ENCODE measurements around the gene SLC5A2. TPM values are rescaled to one million over a fixed set of nuclear protein-coding genes. Genes with fewer than 3 reads are reported as not detected.
"Not testable (repeated sequence)": the region's sequence is repeated elsewhere in the genome, so short reads cannot be mapped to it uniquely, and the experiment has no call there.

SLC5A2 gene
- polyA plus RNA-seq, 3 donors = 0.90 to 4.4 (median 3.4) TPM

DNA sequence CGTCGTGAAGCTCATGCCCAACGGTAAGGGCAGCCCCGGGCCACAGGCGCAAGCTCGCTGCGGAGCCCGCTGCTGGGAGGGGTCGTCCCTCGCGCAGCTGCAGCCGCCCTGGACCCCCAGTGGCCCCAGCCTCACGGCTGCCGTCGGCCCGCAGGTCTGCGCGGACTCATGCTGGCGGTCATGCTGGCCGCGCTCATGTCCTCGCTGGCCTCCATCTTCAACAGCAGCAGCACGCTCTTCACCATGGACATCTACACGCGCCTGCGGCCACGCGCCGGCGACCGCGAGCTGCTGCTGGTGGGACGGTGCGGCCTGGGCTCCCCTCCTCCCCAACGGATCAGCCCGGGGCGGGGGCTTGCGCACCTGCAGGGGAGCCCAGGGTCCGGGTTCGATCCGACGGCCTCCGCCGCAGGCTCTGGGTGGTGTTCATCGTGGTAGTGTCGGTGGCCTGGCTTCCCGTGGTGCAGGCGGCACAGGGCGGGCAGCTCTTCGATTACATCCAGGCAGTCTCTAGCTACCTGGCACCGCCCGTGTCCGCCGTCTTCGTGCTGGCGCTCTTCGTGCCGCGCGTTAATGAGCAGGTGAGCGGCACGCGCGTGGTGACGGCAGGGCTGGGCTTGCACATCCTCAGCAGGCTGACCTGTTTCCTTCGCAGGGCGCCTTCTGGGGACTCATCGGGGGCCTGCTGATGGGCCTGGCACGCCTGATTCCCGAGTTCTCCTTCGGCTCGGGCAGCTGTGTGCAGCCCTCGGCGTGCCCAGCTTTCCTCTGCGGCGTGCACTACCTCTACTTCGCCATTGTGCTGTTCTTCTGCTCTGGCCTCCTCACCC lies 5.8 kb downstream of the SLC5A2 start:
- 27 to 49% (median 43%) methylated on average over 72 to 77 of the region's 77 CpGs for WGBS, 3 donors
- no peak overlapping the region for H3K27ac ChIP-seq (ENCODE audit: low read depth, low read length)

DNA sequence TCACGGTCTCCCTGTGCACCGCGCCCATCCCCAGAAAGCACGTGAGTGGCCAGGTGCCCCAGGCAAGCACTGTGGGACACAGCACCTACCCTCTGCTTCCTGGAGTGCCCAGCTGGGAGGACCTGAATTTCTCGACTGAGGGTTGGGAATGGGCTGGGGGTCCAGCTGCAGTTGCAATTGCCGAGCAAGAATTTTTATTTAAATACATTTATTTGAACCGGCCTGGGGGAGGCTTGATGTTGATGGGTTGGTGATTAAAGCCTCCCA lies 6.3 kb downstream of the SLC5A2 start:
- whole genome bisulfite sequencing, 3 donors = 81 to 88% (median 86%) methylated on average over 7 of the region's 7 CpGs
- no peak overlapping the region for H3K27ac ChIP-seq (ENCODE audit: low read depth, low read length)

DNA sequence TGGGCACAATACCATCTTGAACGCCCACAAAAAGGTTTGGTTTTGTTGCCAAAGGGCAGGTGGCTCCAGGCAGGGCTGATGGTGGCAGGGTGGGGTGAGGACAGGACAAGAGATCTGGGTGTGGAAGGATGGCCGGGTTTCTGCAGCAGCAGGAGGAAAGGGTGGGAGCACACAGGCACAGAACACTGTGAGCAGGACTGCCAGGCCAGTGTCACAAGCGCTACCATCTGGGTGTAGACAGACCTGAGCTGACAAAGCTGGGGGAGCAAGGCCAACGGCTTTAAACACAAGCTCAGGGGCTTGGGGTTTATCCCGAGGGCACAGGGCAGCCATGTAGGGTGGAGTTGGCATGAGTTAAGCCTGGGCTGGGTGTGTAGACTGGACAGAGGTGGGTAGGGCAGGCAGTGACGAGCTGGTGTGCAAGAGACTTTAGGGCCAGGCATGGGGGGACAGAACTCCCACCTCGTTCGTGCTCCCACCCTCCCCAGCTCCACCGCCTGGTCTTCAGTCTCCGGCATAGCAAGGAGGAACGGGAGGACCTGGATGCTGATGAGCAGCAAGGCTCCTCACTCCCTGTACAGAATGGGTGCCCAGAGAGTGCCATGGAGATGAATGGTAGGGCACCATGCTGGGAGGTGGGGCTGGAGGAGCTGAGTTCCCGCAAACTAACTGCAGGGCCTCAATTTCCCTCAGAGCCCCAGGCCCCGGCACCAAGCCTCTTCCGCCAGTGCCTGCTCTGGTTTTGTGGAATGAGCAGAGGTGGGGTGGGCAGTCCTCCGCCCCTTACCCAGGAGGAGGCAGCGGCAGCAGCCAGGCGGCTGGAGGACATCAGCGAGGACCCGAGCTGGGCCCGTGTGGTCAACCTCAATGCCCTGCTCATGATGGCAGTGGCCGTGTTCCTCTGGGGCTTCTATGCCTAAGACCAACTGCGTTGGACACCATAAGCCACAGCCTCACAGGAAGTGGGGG lies 7.0 kb downstream of the SLC5A2 start:
- WGBS, 3 donors = 86 to 92% (median 87%) methylated on average over 21 to 22 of the region's 22 CpGs
- no peak overlapping the region for H3K27ac ChIP-seq (ENCODE audit: low read depth, low read length)

DNA sequence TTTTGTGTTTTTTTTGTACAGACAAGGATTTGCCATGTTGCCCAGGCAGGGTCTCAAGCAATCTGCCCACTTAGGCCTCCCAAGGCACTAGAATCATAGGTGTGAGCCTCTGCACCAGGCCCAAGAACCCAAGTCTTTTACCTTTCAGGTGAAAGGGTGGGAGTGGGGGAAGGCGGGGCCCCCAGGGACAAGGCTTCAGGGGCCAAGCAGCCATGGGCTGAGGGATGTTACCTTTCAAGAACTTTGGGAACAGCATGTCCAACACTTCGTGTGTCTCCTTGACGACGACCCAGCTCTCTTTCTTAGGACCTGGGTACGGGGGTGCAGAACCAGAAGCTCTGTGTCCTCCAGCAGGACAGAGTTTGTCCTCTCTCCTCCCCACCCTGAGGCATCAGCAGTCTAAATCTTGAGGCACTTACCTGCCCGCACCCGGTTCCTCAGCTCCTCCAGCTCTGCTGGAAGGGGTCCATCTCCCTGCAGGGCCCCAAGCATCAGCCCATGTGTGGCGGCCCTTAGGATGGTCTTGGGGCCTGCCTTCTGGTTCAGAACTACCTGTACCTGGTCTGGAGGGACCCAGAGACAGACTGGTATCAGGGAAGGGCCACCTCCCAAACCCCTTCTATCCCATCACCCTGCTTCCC lies 9.0 kb downstream of the SLC5A2 start:
- WGBS, 3 donors = 92 to 98% (median 96%) methylated on average over 8 of the region's 8 CpGs
- no peak overlapping the region for H3K27ac ChIP-seq (ENCODE audit: low read depth, low read length)

DNA sequence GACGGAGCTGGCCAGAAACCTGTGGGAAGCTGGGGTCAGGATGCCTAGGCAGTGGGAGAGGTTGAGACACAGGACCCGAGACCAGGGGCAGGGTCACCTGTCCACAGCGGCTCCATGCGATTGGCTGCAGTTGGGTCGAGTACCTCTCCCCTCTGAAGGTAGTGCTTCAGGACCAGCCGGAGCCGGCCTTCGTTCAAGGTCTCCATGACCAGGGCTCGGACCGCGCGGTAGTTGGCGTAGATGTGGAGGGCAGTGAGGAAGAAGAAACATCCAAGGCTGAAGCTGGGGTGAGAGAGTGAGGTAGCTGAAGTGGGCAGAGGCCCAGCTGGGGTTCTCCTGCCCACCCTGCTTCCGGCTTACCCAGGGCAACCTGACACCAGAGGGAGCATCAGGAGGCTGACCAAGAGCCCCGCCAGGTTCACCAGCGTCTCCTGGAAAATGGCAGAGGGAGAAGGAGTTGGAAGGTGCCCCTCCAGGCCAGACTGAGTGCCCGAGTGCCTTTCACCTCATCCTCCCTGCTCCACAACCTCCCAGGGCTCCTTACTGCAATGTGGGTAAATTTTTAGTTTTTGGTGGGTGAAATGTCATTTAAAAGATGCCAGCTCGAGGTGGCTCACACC lies 10.7 kb downstream of the SLC5A2 start:
- H3K27ac ChIP-seq (ENCODE audit: low read depth, low read length) = no peak overlapping the region
- 95 to 96% (median 96%) methylated on average over 18 of the region's 18 CpGs for WGBS, 3 donors

DNA sequence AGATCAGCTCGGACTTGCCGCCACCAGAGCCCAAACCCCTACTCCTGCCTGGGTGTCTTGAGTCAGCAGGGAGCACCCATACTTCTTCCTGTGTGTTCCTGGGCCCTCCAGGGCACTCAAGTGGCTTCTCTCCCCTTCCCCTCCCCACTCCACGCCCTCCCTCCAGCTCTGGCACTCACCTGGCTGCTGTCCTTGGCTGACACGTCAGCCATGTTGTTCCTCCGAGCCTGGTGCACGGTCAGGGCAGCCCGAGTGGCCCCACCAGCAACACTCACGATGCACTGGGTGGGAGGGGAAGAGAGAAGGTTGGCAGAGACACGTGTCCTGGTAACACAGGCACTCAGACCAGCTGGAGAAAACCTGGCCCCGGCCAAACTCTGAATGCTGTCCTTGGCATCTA lies 13.7 kb downstream of the SLC5A2 start:
- no peak overlapping the region for H3K27ac ChIP-seq (ENCODE audit: low read depth, low read length)
- WGBS, 3 donors = 79 to 91% (median 90%) methylated on average over 9 to 10 of the region's 10 CpGs

DNA sequence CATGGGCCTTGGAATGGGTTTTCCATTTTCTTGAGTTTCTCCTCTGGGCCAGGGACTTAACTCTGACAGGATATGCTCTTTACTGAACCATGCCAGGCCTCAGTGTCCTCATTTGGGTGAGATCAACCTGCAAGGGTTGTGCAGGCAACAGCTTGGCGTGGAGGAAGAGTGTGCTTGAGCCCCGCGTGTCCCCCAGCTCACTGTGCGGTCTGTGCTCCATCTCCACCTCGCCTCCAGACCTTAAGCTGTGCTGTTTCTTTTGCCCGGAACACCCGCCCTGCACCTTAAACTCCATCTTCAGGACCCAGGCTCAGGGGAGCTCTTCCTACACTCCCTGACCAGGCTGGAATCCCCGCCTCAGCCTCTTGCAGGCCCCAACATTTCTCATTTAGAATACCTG lies 15.6 kb downstream of the SLC5A2 start:
- WGBS, 3 donors = 95 to 98% (median 97%) methylated on average over 8 of the region's 8 CpGs
- no peak overlapping the region for H3K27ac ChIP-seq (ENCODE audit: low read depth, low read length)

DNA sequence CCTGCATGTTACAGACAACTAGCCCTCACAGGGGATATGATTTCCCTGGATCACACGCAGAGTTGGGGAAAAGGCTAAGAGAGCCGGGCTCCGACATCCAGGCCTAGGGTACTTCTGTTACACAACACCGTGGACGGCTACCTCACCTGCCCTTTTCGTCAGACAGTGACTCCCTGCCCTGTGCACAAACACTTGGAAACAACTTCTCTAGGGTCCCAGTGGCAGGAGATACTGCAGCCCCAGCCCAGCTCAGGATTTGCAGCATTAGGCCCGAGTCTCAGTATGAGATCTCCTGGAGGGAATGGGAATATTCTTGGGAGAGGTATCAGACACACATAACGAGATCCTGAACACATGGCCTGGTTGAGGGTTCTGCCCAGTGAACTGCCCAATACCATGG lies 17.0 kb downstream of the SLC5A2 start:
- WGBS, 3 donors = 92 to 96% (median 92%) methylated on average over 8 of the region's 8 CpGs
- H3K27ac ChIP-seq (ENCODE audit: low read depth, low read length) = no peak overlapping the region

DNA sequence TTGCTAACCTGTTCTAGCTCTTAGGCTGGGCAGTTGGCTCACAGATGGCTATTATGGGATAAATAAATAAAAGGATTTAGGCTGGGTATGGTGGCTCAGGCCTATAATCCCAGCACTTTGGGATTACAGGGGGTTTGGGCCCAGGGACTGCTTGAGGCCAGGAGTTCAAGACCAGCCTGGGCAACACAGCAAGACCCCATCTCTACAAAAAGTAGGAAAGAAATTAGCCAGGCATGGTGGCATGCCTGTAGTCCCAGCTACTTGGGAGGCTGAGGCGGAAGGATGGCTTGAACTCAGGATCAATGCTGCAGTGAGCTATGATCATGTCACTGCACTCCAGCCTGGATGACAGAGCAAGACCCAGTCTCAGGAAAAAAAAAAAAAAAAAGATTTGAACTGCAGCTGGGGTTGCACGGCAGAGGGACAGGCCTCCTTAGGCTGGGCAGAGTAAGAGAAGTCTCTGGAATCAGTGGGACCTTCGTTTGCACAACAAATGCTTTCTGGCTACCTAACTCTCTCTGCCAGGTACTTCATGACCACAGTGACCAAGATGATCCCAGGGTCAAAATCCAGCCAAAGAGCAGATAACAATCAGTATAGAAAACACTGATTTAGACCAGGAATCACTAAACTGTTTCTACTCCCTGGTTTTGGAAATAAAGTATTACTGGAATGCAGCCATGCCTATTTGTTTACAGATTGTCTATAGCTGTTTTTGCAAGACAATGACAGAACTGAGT lies 18.5 kb downstream of the SLC5A2 start:
- H3K27ac ChIP-seq (ENCODE audit: low read depth, low read length) = no peak overlapping the region
- WGBS, 3 donors = 80 to 86% (median 83%) methylated on average over 3 of the region's 3 CpGs

DNA sequence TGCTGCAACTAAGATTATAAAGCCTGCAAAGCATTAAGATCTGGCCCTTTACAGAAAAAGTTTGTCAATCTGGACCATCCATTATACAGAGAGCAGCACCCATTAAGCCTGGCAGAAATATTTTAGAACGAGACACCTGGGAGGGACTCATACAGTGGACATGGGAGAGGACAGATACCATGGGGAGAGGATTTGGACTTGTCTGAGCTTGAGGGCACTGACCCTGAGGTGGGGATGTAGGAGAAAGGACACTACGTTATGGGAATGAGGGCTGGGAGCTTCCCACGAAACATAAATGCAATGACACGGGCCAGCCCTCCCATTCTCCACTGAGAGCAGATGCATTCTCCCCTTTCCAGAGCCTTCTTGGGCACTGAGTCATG lies 19.0 kb downstream of the SLC5A2 start:
- 80 to 84% (median 84%) methylated on average over 4 of the region's 4 CpGs for WGBS, 3 donors
- H3K27ac ChIP-seq (ENCODE audit: low read depth, low read length) = no peak overlapping the region

DNA sequence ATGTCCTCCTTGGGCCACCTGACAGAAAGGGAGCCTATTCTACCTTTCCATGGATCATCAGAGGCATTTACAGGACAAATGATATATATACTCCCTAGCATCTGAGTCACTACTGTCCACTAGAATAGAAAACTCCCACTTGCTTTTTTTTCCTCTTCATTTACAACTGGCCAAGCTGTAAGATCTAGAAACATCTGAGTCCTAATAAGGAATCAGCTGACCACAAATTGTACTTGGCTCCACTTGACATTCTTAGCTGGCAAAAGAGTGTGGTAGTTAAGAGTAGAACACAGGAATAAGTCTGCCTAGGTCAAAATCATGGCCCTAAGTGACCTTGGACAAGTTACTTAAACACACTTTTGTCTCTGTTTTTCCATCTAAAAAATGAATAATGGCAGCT lies 20.1 kb downstream of the SLC5A2 start:
- no peak overlapping the region for H3K27ac ChIP-seq (ENCODE audit: low read depth, low read length)

DNA sequence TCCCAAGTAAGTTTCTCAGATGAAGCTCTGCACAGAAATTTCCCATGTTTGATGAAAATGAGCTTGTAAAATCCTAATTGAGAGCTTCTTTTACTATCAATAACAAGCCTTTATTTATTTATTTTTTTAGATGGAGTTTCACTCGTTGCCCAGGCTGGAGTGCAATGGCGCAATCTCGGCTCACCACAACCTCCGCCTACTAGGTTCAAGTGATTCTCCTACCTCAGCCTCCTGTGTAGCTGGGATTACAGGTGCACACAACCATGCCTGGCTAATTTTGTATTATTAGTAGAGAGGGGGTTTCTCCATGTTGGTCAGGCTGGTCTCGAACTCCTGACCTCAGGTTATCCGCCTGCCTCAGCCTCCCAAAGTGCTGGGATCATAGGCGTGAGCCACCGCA lies 20.6 kb downstream of the SLC5A2 start:
- not testable (repeated sequence) for H3K27ac ChIP-seq (ENCODE audit: low read depth, low read length)
- 83 to 94% (median 87%) methylated on average over 8 of the region's 8 CpGs for WGBS, 3 donors

DNA sequence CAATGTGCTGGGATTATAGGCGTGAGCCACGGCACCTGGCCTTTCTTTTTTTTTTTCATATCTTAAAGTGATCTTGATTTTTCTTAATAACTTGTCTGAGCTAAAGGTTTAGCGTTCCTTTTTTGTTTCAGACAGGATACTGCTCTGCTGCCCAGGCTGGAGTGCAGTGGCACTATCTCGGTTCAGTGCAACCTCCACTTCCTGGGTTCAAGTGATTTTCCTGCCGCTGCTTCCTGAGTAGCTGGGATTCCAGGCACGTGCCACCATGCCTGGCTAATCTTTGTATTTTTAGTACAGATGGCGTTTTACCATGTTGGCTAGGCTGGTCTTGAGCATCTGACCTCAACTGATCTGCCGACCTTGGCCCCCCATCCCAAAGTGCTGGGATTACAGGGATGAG lies 21.2 kb downstream of the SLC5A2 start:
- WGBS, 3 donors = 46 to 63% (median 47%) methylated on average over 8 of the region's 8 CpGs
- H3K27ac ChIP-seq (ENCODE audit: low read depth, low read length) = no peak overlapping the region

DNA sequence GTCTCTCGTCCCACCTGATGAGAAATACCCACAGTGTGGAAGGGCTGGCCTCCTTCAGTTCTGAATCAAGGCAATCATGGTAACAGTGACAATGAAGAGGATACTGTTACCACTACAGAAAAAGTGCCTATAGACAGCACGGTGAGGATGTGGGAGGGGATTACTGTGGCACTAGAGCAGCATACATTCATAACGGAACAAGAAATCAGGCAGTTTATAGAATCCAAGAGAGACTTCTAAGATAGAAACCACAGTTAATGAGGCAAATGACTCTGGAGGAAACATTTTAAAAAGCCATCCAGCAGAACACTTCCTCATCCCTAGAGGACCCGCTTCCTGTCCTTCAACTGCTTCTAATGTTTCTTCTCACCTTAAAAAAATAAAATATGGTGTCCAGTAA lies 22.6 kb downstream of the SLC5A2 start:
- no peak overlapping the region for H3K27ac ChIP-seq (ENCODE audit: low read depth, low read length)
- WGBS, 3 donors = 43 to 74% (median 46%) methylated on average over 4 of the region's 4 CpGs

DNA sequence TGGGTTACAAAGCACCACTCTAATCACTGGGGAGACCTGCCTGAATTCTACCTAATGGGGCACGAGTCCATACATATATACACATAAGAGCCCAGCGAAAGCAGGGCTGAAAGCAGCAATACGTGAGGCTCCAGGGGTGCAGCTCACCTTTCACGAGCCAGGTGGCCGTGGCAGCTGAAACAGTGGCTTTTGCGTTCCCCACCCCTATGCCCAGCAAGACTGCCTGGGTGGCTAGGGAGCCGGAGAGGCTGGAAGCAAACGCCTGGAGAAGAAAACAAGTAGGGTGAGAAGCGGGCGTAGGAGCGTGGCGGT lies 24.6 kb downstream of the SLC5A2 start:
- 2 to 6% (median 4%) methylated on average over 12 of the region's 12 CpGs for WGBS, 3 donors
- H3K27ac ChIP-seq (ENCODE audit: low read depth, low read length) = no peak overlapping the region

DNA sequence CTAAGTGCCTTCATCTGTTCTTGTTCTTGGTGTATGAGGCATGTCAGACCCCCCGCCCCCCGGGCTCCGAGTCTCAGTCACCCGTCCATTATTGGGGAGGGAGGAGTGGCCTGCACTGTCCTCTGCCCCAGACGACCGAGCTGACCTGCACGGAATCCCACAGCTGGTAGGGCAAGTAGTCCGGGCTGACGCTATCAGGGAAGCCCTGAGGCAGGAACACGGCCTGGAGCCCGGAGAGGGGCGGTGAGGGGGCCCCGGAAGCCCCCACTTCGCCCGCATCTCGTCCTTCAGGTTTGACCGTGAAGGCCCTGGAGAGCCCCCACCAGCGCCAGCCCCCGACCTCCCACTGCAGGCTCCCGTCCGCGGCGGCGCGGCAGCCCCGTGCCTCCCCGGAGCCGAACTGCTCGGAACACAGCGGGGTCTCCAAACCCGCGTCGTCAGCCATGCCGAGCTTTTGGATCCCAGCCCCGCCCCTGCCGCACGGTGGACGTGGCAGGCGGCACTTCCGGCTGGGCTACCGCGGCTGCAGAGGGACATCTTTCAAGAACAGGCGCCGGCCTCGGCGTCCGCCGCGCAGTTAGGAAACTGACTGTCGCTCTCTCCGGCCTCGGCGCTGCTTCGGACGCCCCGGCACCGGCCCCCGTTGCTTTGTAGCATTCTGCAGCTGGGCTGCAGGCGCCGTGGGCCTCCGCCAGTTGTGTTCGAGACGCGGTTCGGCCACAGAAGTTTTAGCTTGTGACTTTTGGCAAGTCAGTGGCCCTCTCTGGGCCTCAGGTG lies 25.2 kb downstream of the SLC5A2 start, which contains the start of gene RUSF1:
Gene RUSF1 (minus strand): TSS at position 463 of the 777 bp plus-strand sequence. CDS start 18 bp downstream, at position 445.
- 0 to 1% (median 0%) methylated on average over 61 to 65 of the region's 65 CpGs for WGBS, 3 donors

DNA sequence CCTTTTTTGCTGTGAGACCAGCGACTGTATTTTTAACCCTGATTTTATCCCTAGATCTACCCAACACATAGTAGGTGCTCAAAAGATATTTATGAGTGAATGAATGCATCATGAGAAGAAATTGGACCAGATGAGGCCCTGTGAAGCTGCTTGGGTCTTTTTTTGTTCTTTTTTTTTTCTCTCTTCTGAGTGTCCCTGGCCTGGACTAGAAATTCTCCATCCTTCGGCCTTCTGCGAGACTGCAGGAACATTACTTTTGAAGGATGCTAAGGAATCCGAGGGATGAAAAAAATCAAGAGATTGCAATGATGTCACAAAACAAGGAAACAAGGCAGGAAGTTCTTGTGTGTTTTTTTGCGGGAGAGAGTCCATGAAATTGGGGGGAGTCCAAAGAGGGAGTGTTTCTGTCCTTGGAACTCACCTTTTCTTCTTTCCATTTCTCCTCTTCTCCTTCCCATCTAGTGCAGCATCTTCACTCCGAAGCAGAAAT lies 25.8 kb downstream of the SLC5A2 start:
- no peak overlapping the region for H3K27ac ChIP-seq (ENCODE audit: low read depth, low read length)
- WGBS, 3 donors = 12% methylated on average over 6 of the region's 6 CpGs

More for the DNA sequence above, 25.2 kb downstream of the SLC5A2 start, which contains the start of gene RUSF1:
- H3K27ac ChIP-seq (ENCODE audit: low read depth, low read length) = peak within 1 kb of the TSS; percentile 21
